ENCODE measurements around the gene HAUS7. TPM values are rescaled to one million over a fixed set of nuclear protein-coding genes. Genes with fewer than 3 reads are reported as not detected.

The HAUS7 gene
- total RNA-seq, 2 experiments from 2014 or later, result 42.5 to 47.9 TPM

DNA sequence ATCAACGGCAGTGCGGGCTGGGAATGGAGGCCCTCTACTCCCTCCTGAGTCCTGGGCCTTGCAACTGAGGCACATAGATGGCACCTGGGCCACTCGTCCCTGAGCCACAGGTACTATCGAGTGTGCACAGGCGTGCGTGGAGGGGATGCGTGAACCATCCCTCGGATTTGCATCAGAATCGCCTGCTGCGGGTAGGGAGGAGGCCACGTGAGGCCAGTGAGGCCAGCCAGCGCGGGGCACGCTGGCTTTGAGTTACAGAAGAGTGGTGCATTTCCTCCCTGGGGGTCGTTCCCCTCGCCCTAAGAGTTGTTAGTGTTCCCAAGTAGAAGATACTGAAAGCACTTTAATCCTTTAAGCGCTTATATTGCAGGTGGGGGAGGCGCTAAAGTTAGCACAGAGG, 48.5 kb downstream of the HAUS7 start:
- no peaks in the 10 kb centered on the region for H3K9me2 ChIP-seq (ENCODE audit: insufficient read depth, low read length)
- H3K4me3 ChIP-seq (ENCODE audit: low read depth, low read length, poor library complexity, severe bottlenecking), result no peak overlapping the region
- BruUV-seq (replicated peaks), result no TSS peak
- ChIA-PET POLR2A (no interaction called here), CTCF (ENCODE audit: unreplicated experiment) (no interaction called here)
- H2AFZ ChIP-seq (ENCODE audit: low read length), result no peak overlapping the region
- H3K4me2 ChIP-seq (ENCODE audit: low read length), result no peak overlapping the region
- DNase-seq (ENCODE audit: low spot score), result no peak
- intact Hi-C loops (cut with micrococcal nuclease; ENCODE audit: unreplicated experiment), result no loop called here
- no peaks in the 10 kb centered on the region for H4K20me1 ChIP-seq (ENCODE audit: insufficient read depth, low read length)
- H3K79me2 ChIP-seq (ENCODE audit: insufficient read depth, low read depth, low read length), result no peaks in the 10 kb centered on the region
- H3K27ac ChIP-seq (ENCODE audit: low read depth, low read length, poor library complexity, severe bottlenecking), result no peak overlapping the region
- no peaks in the 10 kb centered on the region for H3K36me3 ChIP-seq (ENCODE audit: insufficient read depth, low read length)
- no peak for TF ChIP-seq EZH2phosphoT487 (IDR thresholded peaks at IDR 0.05; ENCODE audit: borderline replicate concordance, low read depth, low read length)
- TF ChIP-seq, protein P1, sequence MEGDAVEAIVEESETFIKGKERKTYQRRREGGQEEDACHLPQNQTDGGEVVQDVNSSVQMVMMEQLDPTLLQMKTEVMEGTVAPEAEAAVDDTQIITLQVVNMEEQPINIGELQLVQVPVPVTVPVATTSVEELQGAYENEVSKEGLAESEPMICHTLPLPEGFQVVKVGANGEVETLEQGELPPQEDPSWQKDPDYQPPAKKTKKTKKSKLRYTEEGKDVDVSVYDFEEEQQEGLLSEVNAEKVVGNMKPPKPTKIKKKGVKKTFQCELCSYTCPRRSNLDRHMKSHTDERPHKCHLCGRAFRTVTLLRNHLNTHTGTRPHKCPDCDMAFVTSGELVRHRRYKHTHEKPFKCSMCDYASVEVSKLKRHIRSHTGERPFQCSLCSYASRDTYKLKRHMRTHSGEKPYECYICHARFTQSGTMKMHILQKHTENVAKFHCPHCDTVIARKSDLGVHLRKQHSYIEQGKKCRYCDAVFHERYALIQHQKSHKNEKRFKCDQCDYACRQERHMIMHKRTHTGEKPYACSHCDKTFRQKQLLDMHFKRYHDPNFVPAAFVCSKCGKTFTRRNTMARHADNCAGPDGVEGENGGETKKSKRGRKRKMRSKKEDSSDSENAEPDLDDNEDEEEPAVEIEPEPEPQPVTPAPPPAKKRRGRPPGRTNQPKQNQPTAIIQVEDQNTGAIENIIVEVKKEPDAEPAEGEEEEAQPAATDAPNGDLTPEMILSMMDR (conservative IDR thresholded peaks at IDR 0.05; ENCODE audit: low read length), result no peak
- no peaks in the 10 kb centered on the region for H3K4me1 ChIP-seq (ENCODE audit: insufficient read depth, low read length, poor library complexity, severe bottlenecking)
- no peaks in the 10 kb centered on the region for H3K9me3 ChIP-seq (ENCODE audit: low read length)

DNA sequence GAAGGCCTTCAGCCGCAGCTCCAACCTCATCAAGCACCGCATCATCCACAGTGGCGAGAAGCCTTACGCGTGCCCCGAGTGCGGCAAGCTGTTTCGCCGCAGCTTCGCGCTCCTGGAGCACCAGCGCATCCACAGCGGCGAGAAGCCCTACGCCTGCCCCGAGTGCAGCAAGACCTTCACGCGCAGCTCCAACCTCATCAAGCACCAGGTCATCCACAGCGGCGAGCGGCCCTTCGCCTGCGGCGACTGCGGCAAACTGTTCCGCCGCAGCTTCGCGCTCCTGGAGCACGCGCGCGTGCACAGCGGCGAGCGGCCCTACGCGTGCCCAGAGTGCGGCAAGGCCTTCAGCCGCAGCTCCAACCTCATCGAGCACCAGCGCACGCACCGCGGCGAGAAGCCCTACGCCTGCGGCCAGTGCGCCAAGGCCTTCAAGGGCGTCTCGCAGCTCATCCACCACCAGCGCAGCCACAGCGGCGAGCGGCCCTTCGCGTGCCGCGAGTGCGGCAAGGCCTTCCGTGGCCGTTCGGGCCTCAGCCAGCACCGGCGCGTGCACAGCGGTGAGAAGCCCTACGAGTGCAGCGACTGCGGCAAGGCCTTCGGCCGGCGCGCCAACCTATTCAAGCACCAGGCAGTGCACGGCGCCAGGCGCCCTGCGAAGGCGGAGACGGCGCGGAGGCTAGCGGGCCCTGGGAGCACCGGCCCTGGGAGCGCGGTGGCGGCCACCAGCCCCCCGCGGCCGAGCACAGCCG, 49.4 kb downstream of the HAUS7 start:
- no peaks in the 10 kb centered on the region for H3K4me1 ChIP-seq (ENCODE audit: insufficient read depth, low read length, poor library complexity, severe bottlenecking)
- no peak for TF ChIP-seq EZH2phosphoT487 (IDR thresholded peaks at IDR 0.05; ENCODE audit: borderline replicate concordance, low read depth, low read length)
- TF ChIP-seq, protein P1 (conservative IDR thresholded peaks at IDR 0.05; ENCODE audit: low read length), result no peak
- no peaks in the 10 kb centered on the region for H3K9me3 ChIP-seq (ENCODE audit: low read length)
- no peaks in the 10 kb centered on the region for H3K79me2 ChIP-seq (ENCODE audit: insufficient read depth, low read depth, low read length)
- H3K4me3 ChIP-seq (ENCODE audit: low read depth, low read length, poor library complexity, severe bottlenecking), result no peak overlapping the region
- POLR2A ChIA-PET, result interaction anchor here (0.5 kb wide), 1 partner anchor 390 kb away, joined by 4 read pairs; no protein-coding TSS in a partner anchor
- intact Hi-C loops (cut with micrococcal nuclease; ENCODE audit: unreplicated experiment), result no loop called here
- no peak for DNase-seq (ENCODE audit: low spot score)
- no peaks in the 10 kb centered on the region for H3K36me3 ChIP-seq (ENCODE audit: insufficient read depth, low read length)
- H4K20me1 ChIP-seq (ENCODE audit: insufficient read depth, low read length), result no peaks in the 10 kb centered on the region
- no peak overlapping the region for H3K4me2 ChIP-seq (ENCODE audit: low read length)
- H3K9me2 ChIP-seq (ENCODE audit: insufficient read depth, low read length), result no peaks in the 10 kb centered on the region
- BruUV-seq (replicated peaks), result no TSS peak
- H3K27ac ChIP-seq (ENCODE audit: low read depth, low read length, poor library complexity, severe bottlenecking), result no peak overlapping the region
- CTCF ChIA-PET (ENCODE audit: unreplicated experiment), result no interaction called here
- H2AFZ ChIP-seq (ENCODE audit: low read length), result no peak overlapping the region

DNA sequence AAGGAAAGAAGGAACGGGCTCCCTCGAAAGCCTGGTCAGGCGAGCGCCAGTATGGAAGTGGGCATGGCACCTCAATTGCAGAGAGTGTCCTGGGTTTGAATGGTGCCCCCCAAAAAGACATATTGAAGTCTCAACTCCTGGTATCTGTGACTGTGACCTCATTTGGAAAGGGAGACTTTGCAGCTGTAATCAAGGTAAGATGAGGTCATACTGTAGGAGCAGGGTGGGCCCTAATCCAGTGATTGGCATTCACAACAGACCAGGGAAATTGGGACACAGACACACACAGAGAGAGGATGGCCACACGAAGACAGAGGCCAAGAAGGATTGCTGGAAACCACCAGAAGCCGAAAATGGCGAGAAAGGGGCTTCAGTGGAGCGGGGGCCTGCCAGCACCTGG, 52.7 kb downstream of the HAUS7 start:
- POLR2A ChIA-PET, result no interaction called here
- no peaks in the 10 kb centered on the region for H3K9me2 ChIP-seq (ENCODE audit: insufficient read depth, low read length)

More for the DNA sequence above, 52.7 kb downstream of the HAUS7 start:
- BruUV-seq (replicated peaks), result no TSS peak
- no peaks in the 10 kb centered on the region for H3K79me2 ChIP-seq (ENCODE audit: insufficient read depth, low read depth, low read length)
- no peak overlapping the region for H3K4me3 ChIP-seq (ENCODE audit: low read depth, low read length, poor library complexity, severe bottlenecking)
- no peaks in the 10 kb centered on the region for H3K9me3 ChIP-seq (ENCODE audit: low read length)
- TF ChIP-seq, protein P1 (conservative IDR thresholded peaks at IDR 0.05; ENCODE audit: low read length), result no peak
- TF ChIP-seq EZH2phosphoT487 (IDR thresholded peaks at IDR 0.05; ENCODE audit: borderline replicate concordance, low read depth, low read length), result no peak
- CTCF ChIA-PET (ENCODE audit: unreplicated experiment), result no interaction called here
- H4K20me1 ChIP-seq (ENCODE audit: insufficient read depth, low read length), result no peaks in the 10 kb centered on the region
- intact Hi-C loops (cut with micrococcal nuclease; ENCODE audit: unreplicated experiment), result no loop called here
- no peak overlapping the region for H2AFZ ChIP-seq (ENCODE audit: low read length)
- H3K4me1 ChIP-seq (ENCODE audit: insufficient read depth, low read length, poor library complexity, severe bottlenecking), result no peaks in the 10 kb centered on the region
- no peak overlapping the region for H3K4me2 ChIP-seq (ENCODE audit: low read length)
- H3K27ac ChIP-seq (ENCODE audit: low read depth, low read length, poor library complexity, severe bottlenecking), result no peak overlapping the region
- H3K36me3 ChIP-seq (ENCODE audit: insufficient read depth, low read length), result no peaks in the 10 kb centered on the region
- DNase-seq (ENCODE audit: low spot score), result no peak
